ENCODE data around the gene OPCML. TPM values are rescaled to one million over a fixed set of nuclear protein-coding genes. Genes with fewer than 3 reads are reported as not detected.

Gene OPCML
- total RNA-seq, 3 donors from 2014 or later (not counting 1 experiment from before 2014, with no cell fraction given): not detected

DNA sequence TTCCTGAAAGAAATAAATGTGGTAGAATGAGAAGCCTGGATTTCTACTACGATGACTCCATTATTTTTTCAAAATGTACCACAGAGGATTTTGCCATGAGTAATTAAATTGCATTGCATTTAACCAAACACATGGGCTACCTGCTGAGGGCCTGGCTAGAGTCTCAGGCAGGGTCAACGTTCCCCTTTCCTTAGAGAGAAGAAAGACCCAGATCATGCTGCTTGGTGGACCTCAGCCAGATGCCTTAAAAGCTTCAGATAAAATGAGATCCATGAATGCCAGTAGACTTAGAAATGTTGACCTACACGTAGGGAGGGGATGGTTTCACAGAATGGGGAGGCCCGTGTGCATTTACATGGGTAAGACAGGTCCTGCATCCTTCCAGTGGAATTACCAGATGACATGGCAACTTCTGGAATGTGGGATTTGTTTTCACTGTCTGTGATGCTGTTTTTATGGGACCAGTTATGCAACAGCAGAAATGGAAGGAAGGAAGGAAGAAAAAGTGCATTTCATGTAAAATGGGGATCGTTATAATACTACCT is 1092.5 kb downstream of the OPCML start:
- Mint-ChIP-seq H3K36me3 (no peaks in the 10 kb centered on the region), H3K4me1 (no peaks in the 10 kb centered on the region), H3K27ac (no peak overlapping the region), H3K27me3 (ENCODE audit: low read depth in 2 of 2) (no peaks in the 10 kb centered on the region), H3K9me3 (peaks cover 13 to 20% of the 10 kb centered on the region in 2 donors), H3K4me3 (no peak overlapping the region)
- 90% methylated on average over 4 of the region's 5 CpGs for WGBS (ENCODE audit: insufficient coverage)
- no peak for DNase-seq
- intact Hi-C loops (cut with micrococcal nuclease): no loop called here
- H3K27ac ChIP-seq (ENCODE audit: low read length): no peak overlapping the region
- H3K27me3 ChIP-seq (ENCODE audit: control insufficient read depth, insufficient read depth, low read length): no peaks in the 10 kb centered on the region
- H3K9me3 ChIP-seq (ENCODE audit: control insufficient read depth, insufficient read depth, low read length): peaks cover 4% of the 10 kb centered on the region
- H3K36me3 ChIP-seq (ENCODE audit: control insufficient read depth, insufficient read depth, low read length): no peaks in the 10 kb centered on the region
- no peak overlapping the region for H3K4me3 ChIP-seq (ENCODE audit: low read length)
- no peaks in the 10 kb centered on the region for H3K4me1 ChIP-seq (ENCODE audit: control insufficient read depth, insufficient read depth, low read length)
- TF ChIP-seq, protein P1, sequence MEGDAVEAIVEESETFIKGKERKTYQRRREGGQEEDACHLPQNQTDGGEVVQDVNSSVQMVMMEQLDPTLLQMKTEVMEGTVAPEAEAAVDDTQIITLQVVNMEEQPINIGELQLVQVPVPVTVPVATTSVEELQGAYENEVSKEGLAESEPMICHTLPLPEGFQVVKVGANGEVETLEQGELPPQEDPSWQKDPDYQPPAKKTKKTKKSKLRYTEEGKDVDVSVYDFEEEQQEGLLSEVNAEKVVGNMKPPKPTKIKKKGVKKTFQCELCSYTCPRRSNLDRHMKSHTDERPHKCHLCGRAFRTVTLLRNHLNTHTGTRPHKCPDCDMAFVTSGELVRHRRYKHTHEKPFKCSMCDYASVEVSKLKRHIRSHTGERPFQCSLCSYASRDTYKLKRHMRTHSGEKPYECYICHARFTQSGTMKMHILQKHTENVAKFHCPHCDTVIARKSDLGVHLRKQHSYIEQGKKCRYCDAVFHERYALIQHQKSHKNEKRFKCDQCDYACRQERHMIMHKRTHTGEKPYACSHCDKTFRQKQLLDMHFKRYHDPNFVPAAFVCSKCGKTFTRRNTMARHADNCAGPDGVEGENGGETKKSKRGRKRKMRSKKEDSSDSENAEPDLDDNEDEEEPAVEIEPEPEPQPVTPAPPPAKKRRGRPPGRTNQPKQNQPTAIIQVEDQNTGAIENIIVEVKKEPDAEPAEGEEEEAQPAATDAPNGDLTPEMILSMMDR (IDR thresholded peaks at IDR 0.05): no peak
- ATAC-seq: no peak

DNA sequence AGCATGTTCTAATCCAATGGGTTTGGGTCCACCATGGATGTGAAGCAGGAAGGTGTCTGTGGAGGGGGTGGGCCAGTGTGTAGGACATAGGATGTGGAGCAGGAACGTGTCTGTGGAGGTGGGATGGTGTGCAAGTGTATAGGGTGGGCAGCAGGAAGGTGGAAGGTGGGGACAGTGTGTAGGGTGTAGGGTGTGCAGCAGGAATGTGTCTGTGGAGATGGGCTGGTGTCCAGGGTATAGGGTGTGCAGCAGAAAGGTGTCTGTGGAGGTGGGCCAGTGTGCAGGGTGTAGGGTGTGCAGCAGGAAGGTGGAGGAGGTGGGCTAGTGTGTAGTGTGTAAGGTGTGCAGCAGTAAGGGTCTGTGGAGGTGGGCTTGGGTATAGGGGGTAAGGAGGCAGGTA is 1093.9 kb downstream of the OPCML start:
- no peaks in the 10 kb centered on the region for H3K27me3 ChIP-seq (ENCODE audit: control insufficient read depth, insufficient read depth, low read length)
- no peak overlapping the region for H3K27ac ChIP-seq (ENCODE audit: low read length)
- Mint-ChIP-seq H3K27ac (no peak overlapping the region), H3K4me1 (no peaks in the 10 kb centered on the region), H3K36me3 (no peaks in the 10 kb centered on the region), H3K9me3 (peaks cover 13 to 16% of the 10 kb centered on the region in 2 donors), H3K27me3 (ENCODE audit: low read depth in 2 of 2) (no peaks in the 10 kb centered on the region), H3K4me3 (no peak overlapping the region)
- no peaks in the 10 kb centered on the region for H3K4me1 ChIP-seq (ENCODE audit: control insufficient read depth, insufficient read depth, low read length)
- H3K36me3 ChIP-seq (ENCODE audit: control insufficient read depth, insufficient read depth, low read length): no peaks in the 10 kb centered on the region
- no peak overlapping the region for H3K4me3 ChIP-seq (ENCODE audit: low read length)
- TF ChIP-seq, protein P1 (IDR thresholded peaks at IDR 0.05): no peak
- DNase-seq (no peak), ATAC-seq (peak in 1 of 3 donors; percentile 35)
- intact Hi-C loops (cut with micrococcal nuclease): no loop called here
- 58% methylated on average over 1 of the region's 1 CpG for WGBS (ENCODE audit: insufficient coverage)
- H3K9me3 ChIP-seq (ENCODE audit: control insufficient read depth, insufficient read depth, low read length): peaks cover 4% of the 10 kb centered on the region

DNA sequence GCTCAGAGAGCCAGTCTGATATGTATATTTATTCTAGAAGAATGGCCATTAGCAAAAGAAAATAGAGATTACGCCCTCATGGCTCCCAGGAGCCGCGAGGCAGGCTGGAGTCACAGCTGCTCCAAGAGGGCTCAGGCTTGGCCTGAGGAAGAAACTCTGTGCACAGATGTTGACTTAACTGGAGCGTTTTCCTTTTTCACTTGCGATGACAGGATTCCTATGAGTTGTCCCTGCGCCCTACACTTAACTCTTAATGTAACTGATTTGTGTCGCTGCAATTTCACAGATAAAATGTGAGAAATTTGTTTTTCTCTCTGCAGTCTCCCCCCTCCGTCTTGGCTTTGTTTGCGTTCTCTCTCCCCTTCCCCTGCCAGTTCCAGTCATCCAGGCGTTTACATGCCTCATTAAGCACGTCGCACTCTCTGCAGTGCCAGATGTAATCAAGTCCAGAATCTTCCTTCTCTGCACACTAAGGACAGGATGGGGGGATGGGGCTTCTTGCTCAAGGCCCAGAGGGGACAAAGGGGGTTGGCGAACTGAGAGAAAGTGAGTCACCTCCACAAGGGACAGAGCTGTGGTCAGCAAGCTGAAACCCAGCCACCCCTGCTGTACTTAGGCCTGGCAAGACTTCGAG is 1101.8 kb downstream of the OPCML start:
- H3K36me3 ChIP-seq (ENCODE audit: control insufficient read depth, insufficient read depth, low read length): no peaks in the 10 kb centered on the region
- Mint-ChIP-seq H3K9me3 (peaks cover 9 to 12% of the 10 kb centered on the region in 2 donors), H3K27me3 (ENCODE audit: low read depth in 2 of 2) (no peaks in the 10 kb centered on the region), H3K4me1 (no peaks in the 10 kb centered on the region), H3K27ac (no peak overlapping the region), H3K36me3 (no peaks in the 10 kb centered on the region), H3K4me3 (no peak overlapping the region)
- intact Hi-C loops (cut with micrococcal nuclease): no loop called here
- H3K4me1 ChIP-seq (ENCODE audit: control insufficient read depth, insufficient read depth, low read length): no peaks in the 10 kb centered on the region
- DNase-seq: no peak
- WGBS (ENCODE audit: insufficient coverage): 39% methylated on average over 13 of the region's 14 CpGs
- TF ChIP-seq, protein P1 (IDR thresholded peaks at IDR 0.05): no peak
- no peaks in the 10 kb centered on the region for H3K9me3 ChIP-seq (ENCODE audit: control insufficient read depth, insufficient read depth, low read length)
- no peak for ATAC-seq
- no peak overlapping the region for H3K4me3 ChIP-seq (ENCODE audit: low read length)
- H3K27ac ChIP-seq (ENCODE audit: low read length): no peak overlapping the region
- no peaks in the 10 kb centered on the region for H3K27me3 ChIP-seq (ENCODE audit: control insufficient read depth, insufficient read depth, low read length)

DNA sequence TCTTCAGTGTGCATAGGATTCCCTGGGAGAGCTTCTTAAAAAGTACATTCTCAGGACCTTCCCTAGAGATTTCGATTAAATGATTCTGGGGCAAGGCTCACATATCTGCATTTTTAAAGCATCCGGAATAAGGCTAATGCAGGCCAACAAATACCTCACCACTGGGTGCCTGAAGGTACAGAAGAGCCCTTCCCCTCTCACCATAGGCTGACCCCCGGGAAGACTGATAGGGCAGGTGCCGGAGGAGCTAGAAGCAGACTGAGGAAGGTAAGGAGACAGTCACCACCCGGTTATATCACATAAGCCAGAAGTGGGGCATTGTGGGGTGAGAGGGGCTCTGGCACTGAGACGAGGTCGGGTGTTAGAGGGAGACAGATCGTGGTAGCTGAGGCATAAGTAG is 1102.6 kb downstream of the OPCML start:
- Histone ChIP-seq H3K27me3 (ENCODE audit: control insufficient read depth, insufficient read depth, low read length) (no peaks in the 10 kb centered on the region), H3K36me3 (ENCODE audit: control insufficient read depth, insufficient read depth, low read length) (no peaks in the 10 kb centered on the region), H3K4me3 (ENCODE audit: low read length) (no peak overlapping the region), H3K9me3 (ENCODE audit: control insufficient read depth, insufficient read depth, low read length) (no peaks in the 10 kb centered on the region), H3K27ac (ENCODE audit: low read length) (no peak overlapping the region), H3K4me1 (ENCODE audit: control insufficient read depth, insufficient read depth, low read length) (no peaks in the 10 kb centered on the region)
- no peaks in the 10 kb centered on the region for H3K36me3 Mint-ChIP-seq
- DNase-seq: no peak
- 87% methylated on average over 8 of the region's 8 CpGs for WGBS (ENCODE audit: insufficient coverage)
- H3K27ac Mint-ChIP-seq: no peak overlapping the region
- intact Hi-C loops (cut with micrococcal nuclease): no loop called here
- H3K27me3 Mint-ChIP-seq (ENCODE audit: low read depth in 2 of 2): no peaks in the 10 kb centered on the region
- TF ChIP-seq, protein P1 (IDR thresholded peaks at IDR 0.05): no peak
- peaks cover 9 to 12% of the 10 kb centered on the region in 2 donors for H3K9me3 Mint-ChIP-seq
- ATAC-seq: no peak
- H3K4me1 Mint-ChIP-seq: no peaks in the 10 kb centered on the region
- H3K4me3 Mint-ChIP-seq: no peak overlapping the region

Data from natural killer cell (primary cell).